ENCODE results near the gene ST6GALNAC2. TPM values are rescaled to one million over a fixed set of nuclear protein-coding genes. Genes with fewer than 3 reads are reported as not detected.

Gene ST6GALNAC2
- total RNA-seq, 2 experiments from 2014 or later: not detected

DNA sequence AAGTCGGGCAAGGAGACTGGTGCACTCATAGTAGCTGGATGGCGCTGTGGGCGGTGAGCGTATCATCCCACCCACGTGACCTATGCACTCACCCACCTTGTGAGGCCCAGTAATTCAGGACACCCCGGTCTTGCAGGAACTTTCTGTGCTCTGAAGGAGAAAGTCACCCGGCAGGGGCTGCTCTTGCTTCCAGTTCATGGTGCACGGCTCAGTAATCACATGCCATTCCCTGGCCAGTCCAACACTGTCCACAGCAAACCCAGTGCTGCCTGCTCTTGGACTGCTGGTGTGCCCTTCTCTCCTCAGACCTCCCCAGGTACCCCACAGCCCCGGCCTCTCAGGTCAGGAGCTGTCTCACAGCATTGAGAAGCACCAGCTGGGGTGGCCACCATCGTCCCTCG is 68.0 kb downstream of the ST6GALNAC2 start:
- no peaks in the 10 kb centered on the region for H3K27me3 Mint-ChIP-seq
- CTCF ChIA-PET: interaction anchor here (0.6 to 6.6 kb wide), 5 partner anchors 11 to 164 kb away, joined by 3 to 41 read pairs (median 4); no protein-coding TSS in a partner anchor
- TF ChIP-seq, protein P1, sequence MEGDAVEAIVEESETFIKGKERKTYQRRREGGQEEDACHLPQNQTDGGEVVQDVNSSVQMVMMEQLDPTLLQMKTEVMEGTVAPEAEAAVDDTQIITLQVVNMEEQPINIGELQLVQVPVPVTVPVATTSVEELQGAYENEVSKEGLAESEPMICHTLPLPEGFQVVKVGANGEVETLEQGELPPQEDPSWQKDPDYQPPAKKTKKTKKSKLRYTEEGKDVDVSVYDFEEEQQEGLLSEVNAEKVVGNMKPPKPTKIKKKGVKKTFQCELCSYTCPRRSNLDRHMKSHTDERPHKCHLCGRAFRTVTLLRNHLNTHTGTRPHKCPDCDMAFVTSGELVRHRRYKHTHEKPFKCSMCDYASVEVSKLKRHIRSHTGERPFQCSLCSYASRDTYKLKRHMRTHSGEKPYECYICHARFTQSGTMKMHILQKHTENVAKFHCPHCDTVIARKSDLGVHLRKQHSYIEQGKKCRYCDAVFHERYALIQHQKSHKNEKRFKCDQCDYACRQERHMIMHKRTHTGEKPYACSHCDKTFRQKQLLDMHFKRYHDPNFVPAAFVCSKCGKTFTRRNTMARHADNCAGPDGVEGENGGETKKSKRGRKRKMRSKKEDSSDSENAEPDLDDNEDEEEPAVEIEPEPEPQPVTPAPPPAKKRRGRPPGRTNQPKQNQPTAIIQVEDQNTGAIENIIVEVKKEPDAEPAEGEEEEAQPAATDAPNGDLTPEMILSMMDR (IDR thresholded peaks at IDR 0.05): no peak
- no peak overlapping the region for H3K27ac Mint-ChIP-seq
- H3K36me3 Mint-ChIP-seq (ENCODE audit: low read depth): no peaks in the 10 kb centered on the region
- no peak for ATAC-seq
- H3K4me3 Mint-ChIP-seq: no peak overlapping the region
- peaks cover 35% of the 10 kb centered on the region for H3K4me1 Mint-ChIP-seq (ENCODE audit: low read depth)
- POLR2A ChIA-PET: no interaction called here
- intact Hi-C loops (cut with micrococcal nuclease): no loop called here
- no peak for DNase-seq
- no peaks in the 10 kb centered on the region for H3K9me3 Mint-ChIP-seq

Other genes starting within 250 kb of the ST6GALNAC2 start
- gene PRPSAP1, start 231.9 kb downstream of the ST6GALNAC2 start, total RNA-seq: 10 to 100 TPM; 28.1 to 29.9 TPM
- 10 to 100 TPM; 15.7 to 17.7 TPM for gene SPHK1, start 201.3 kb downstream of the ST6GALNAC2 start, total RNA-seq
- 10 to 100 TPM; 36.8 to 39.5 TPM for gene UBE2O, start 132.7 kb downstream of the ST6GALNAC2 start, total RNA-seq
- under 1 TPM in 1 of 2 experiments, not detected in 1; 0.34 TPM for gene AANAT, start 118.3 kb downstream of the ST6GALNAC2 start, total RNA-seq
- gene RHBDF2, start 84.4 kb downstream of the ST6GALNAC2 start, total RNA-seq: 10 to 100 TPM; 19.9 to 20.4 TPM
- gene CYGB, start 48.2 kb downstream of the ST6GALNAC2 start, total RNA-seq: under 1 TPM in 1 of 2 experiments, not detected in 1; 0.23 TPM
- not detected for gene PRCD, start 45.8 kb downstream of the ST6GALNAC2 start, total RNA-seq
- gene ST6GALNAC1, start 57.9 kb upstream of the ST6GALNAC2 start, total RNA-seq: not detected
- 1 to 10 TPM; 8.4 to 8.6 TPM for gene MXRA7, start 125.1 kb upstream of the ST6GALNAC2 start, total RNA-seq
- gene JMJD6, start 140.7 kb upstream of the ST6GALNAC2 start, total RNA-seq: 10 to 100 TPM; 77.9 to 80.3 TPM
- gene METTL23, start 141.0 kb upstream of the ST6GALNAC2 start, total RNA-seq: 10 to 100 TPM; 30.7 to 30.9 TPM
- gene SRSF2, start 151.5 kb upstream of the ST6GALNAC2 start, total RNA-seq: 100 to 1,000 TPM; 344 to 364 TPM
- gene MFSD11, start 152.3 kb upstream of the ST6GALNAC2 start, total RNA-seq: 10 to 100 TPM; 17.0 to 17.6 TPM

Measured in activated CD8-positive, alpha-beta T cell treated with anti-CD3 and anti-CD28 coated beads for 36 hours (primary cell).